ENCODE measurements around the gene POPDC2.

GRCh38 chr3:119636249-119636648, 24.1 kb downstream of the POPDC2 start:
- TF ChIP-seq REST (IDR thresholded peaks at IDR 0.05; ENCODE audit: low read depth) (no peak), TAF1 (IDR thresholded peaks at IDR 0.05; ENCODE audit: low read depth) (no peak), MAX (IDR thresholded peaks at IDR 0.05) (no peak), CEBPB (IDR thresholded peaks at IDR 0.05) (no peak), EP300 (IDR thresholded peaks at IDR 0.05; ENCODE audit: borderline replicate concordance) (no peak), YY1 (IDR thresholded peaks at IDR 0.05; ENCODE audit: low read depth) (no peak), ZBTB7A (IDR thresholded peaks at IDR 0.05; ENCODE audit: low read depth) (no peak), EGR1 (IDR thresholded peaks at IDR 0.05) (no peak), RAD21 (IDR thresholded peaks at IDR 0.05; ENCODE audit: low read depth) (no peak), TCF12 (IDR thresholded peaks at IDR 0.05; ENCODE audit: low read depth) (no peak), TEAD4 (IDR thresholded peaks at IDR 0.05) (no peak), CREB1 (IDR thresholded peaks at IDR 0.05; ENCODE audit: low read depth) (no peak)
